Activated T-cell treated with anti-CD3 and anti-CD28 coated beads for 4 hours (primary cell): ENCODE data around the gene LGR6.
"Not testable (repeated sequence)": the region's sequence is repeated elsewhere in the genome, so short reads cannot be mapped to it uniquely, and the experiment has no call there.

ENCODE experiments used
- DNase-seq: peaks from one replicate; pipeline ENCODE4 v3.0.0-alpha.2; 2020

LGR6 gene

GRCh38 chr1:202349206-202349928, 155.8 kb downstream of the LGR6 start:
- no peak for DNase-seq

DNA sequence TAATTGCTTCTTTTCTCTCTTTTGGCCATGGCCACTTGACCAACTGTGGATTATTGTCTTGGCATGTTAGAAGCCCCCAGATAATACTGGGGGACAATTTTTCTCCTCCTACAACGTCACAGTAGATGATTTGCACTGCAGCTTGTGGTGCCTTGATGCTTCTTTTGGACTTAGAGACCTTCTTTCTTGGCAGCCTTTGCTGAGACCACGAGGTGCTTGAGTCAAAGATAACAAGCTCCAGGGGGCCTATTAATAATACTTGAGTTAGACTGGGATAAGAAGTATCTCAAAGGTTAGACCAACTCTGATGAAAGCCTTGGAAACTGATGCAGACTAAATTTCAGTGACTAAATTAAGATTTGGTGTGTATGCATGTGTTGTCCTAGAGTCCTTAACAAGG, 158.1 kb downstream of the LGR6 start:
- no peak for DNase-seq

DNA sequence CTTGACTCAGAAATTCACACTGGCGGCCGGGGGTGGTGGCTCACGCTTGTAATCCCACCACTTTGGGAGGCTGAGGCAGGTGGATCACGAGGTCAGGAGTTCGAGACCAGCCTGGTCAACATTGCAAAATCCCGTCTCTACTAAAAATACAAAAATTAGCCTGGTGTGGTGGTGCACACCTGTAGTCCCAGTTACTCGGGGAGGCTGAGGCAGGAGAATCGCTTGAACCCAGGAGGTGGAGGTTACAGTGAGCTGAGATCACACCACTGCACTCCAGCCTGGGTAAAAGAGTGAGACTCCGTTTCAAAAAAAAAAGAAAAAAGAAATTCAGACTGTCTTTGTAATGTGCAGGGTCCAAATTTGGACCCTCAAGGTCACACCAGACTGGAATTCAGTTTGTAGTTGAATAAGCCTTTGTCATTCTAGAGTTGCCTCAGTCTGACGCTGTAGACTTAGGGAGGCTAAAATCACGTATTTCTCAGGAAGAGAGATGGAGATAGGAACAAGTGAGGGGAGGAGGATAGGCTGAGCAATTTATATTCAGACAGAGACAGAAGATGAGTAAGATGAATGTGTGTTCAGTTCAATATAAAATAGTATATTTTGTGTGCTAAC, 159.1 kb downstream of the LGR6 start:
- DNase-seq = not testable (repeated sequence)

GRCh38 chr1:202355944-202356553, 162.4 kb downstream of the LGR6 start:
- no peak for DNase-seq

GRCh38 chr1:202357506-202357905, 163.9 kb downstream of the LGR6 start:
- no peak for DNase-seq

- no peak for DNase-seq
Observed at GRCh38 chr1:202361224-202361623, 167.6 kb downstream of the LGR6 start.

GRCh38 chr1:202361701-202362100, 168.1 kb downstream of the LGR6 start:
- DNase-seq = no peak

GRCh38 chr1:202362212-202362611, 168.6 kb downstream of the LGR6 start:
- no peak for DNase-seq

GRCh38 chr1:202365092-202365815, 171.7 kb downstream of the LGR6 start:
- DNase-seq = no peak

DNA sequence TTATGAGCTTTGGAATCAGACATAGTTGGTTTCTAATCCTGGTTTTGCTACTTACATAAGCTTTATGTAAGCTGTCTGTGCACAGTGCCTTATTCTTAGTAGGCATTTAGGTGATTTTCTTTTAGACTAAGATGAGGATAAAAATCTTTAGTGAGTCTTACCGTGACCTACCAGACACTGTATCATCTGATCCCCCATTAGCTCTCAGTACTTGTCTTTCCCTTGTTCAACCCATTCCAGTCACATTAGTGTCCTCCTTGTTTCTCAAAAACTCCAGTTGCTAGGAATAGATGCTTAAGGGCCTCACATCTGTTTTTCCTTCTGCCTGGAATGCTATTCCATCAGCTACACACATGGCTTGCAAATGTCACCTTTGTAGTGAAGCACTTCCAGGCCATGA, 173.7 kb downstream of the LGR6 start:
- no peak for DNase-seq
